Stimulated activated CD8-positive, alpha-beta memory T cell treated with anti-CD3 and anti-CD28 coated beads, Interleukin-15, amount 100 ng/mL, for 48 hours (primary cell): ENCODE data around the gene RAB6B.

Experiments used
- DNase-seq, 2 donors: peaks; one replicate each; pipeline ENCODE4 v3.0.0-alpha.2; 2020; ENCODE audit warnings: low read depth in 2 of 2

Gene RAB6B

GRCh38 chr3:133881492-133881891 lies 14.2 kb downstream of the RAB6B start:
- no peak for DNase-seq

GRCh38 chr3:133880886-133881455 lies 14.7 kb downstream of the RAB6B start:
- no peak for DNase-seq

- no peak for DNase-seq
Measured at GRCh38 chr3:133880287-133880686, 15.4 kb downstream of the RAB6B start.

- no peak for DNase-seq
Measured at GRCh38 chr3:133878518-133878917, 17.2 kb downstream of the RAB6B start.

GRCh38 chr3:133877221-133877620 lies 18.5 kb downstream of the RAB6B start:
- DNase-seq: no peak

- DNase-seq: no peak
Measured at GRCh38 chr3:133874761-133875438, 20.8 kb downstream of the RAB6B start.

- DNase-seq: no peak
Measured at GRCh38 chr3:133874344-133874743, 21.3 kb downstream of the RAB6B start.

- DNase-seq: no peak
Measured at GRCh38 chr3:133872781-133873180, 22.9 kb downstream of the RAB6B start.

- DNase-seq: no peak
Measured at GRCh38 chr3:133872161-133872560, 23.5 kb downstream of the RAB6B start.

GRCh38 chr3:133871368-133872090 lies 24.2 kb downstream of the RAB6B start:
- no peak for DNase-seq

GRCh38 chr3:133870822-133871221 lies 24.9 kb downstream of the RAB6B start:
- no peak for DNase-seq

- DNase-seq: no peak
Measured at GRCh38 chr3:133869586-133869985, 26.1 kb downstream of the RAB6B start.

GRCh38 chr3:133868758-133869475 lies 26.8 kb downstream of the RAB6B start:
- no peak for DNase-seq

- no peak for DNase-seq
Measured at GRCh38 chr3:133868186-133868585, 27.5 kb downstream of the RAB6B start.

GRCh38 chr3:133866141-133866540 lies 29.5 kb downstream of the RAB6B start:
- no peak for DNase-seq

- no peak for DNase-seq
Measured at GRCh38 chr3:133865136-133865855, 30.4 kb downstream of the RAB6B start.

GRCh38 chr3:133864616-133865015 lies 31.1 kb downstream of the RAB6B start:
- DNase-seq: no peak

- no peak for DNase-seq
Measured at GRCh38 chr3:133863911-133864310, 31.8 kb downstream of the RAB6B start.

GRCh38 chr3:133862161-133862560 lies 33.5 kb downstream of the RAB6B start:
- DNase-seq: no peak

- DNase-seq: no peak
Measured at GRCh38 chr3:133860519-133860918, 35.2 kb downstream of the RAB6B start.

GRCh38 chr3:133859381-133860234 lies 36.1 kb downstream of the RAB6B start:
- DNase-seq: no peak
